GM21737 (cell line): Measurements from ENCODE around the gene SORD.
"Not testable (repeated sequence)": the region's sequence is repeated elsewhere in the genome, so short reads cannot be mapped to it uniquely, and the experiment has no call there.

Experiments used
- ATAC-seq: cut with Tn5 transposase; IDR thresholded peaks from one replicate; pipeline ENCODE4 v1.9.1; 2021; ENCODE audit warnings: mild to moderate bottlenecking, moderate library complexity; ENCODE audit not compliant: unreplicated experiment

The SORD gene

DNA sequence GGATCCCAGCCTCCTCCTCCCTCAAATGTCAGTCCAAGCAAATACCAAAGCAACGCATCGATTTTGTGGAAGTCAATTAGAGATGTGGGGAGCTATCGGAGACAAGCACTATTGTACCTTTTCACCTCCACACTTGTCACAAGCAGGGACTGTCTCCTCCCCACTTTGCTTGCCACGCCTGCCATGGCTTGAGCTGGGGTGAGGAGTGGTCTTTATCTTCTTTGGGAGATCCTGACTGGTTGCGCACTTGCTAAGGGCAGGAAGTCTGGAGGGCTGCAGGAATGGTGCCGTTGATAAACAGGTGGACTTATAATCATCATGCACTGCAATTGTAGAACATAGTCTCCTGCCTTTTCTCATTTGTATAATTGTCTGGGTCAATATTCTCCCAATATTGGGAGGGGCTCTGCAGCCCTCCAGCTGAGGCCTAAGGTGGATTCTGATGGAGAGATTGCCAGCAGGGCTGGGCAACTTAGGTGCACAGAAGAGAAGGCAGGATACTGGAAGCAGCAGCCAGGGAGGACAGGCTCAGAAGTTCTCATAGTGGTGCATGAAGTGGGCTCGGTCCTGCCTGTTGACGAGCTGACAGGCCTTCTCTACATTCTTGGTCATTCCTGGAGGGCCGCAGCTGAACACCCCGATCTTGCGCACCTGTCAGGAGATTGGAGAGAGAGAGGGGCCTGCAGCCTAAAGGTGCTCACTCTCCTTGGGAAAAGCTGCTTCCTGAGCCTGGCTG is 70.8 kb downstream of the SORD start:
- ATAC-seq, result no peak

DNA sequence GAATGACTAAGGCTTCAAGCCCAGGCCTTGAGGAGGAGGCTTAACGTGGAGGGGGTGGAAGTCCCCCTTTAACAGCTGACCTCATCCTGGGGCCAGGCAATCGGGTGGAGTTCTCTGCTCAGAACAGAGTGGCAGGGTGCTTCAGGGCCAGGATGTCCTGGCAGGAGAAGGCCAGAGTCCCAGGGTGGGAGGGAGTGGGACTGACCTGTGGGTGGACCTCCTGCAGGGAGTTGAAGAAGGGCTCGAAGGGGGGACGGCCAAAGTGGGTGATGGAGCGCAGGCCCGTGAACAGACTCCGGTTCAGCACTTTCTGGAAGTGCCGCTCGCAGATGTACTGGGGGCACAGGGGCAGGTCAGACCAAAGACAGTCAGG is 71.3 kb downstream of the SORD start:
- no peak for ATAC-seq

DNA sequence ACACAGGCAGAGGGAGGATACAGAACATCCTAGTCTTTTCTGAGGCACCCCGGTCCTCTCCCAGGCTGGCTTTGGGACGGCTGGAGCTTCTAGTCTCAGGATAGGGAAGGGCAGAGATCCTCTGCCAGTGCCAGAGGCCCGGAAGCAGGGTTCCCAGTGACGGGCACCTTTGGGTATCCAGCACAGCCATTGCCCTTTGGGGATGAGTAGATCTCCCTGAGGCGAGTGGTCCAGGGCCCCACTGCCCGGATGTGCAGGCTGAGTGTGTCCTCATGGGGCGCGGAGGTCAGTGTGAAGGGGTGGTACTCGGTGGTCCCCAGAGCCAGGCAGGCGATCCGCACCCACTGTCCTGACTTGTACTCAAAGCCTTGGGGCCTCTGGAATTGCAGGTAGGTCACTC is 72.7 kb downstream of the SORD start:
- ATAC-seq, result no peak

DNA sequence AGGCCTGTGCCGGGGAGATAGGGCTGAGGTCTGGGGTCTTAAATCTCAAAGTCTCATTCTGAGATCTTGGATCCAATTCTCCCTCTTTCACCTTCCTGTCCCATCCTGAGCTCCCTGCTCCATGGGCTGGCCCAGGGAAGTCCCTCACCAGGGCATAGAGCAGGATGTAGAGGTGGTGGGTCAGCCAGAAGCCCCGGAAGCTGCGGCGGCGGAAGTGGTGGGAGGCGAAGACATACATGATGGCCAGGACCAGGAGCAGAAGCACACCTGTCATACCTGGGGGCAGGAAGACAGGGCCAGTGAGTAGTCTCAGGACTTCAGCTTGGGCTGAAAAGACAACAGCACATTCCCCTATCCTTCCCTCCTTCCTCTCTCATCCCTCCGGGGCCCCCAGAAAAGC is 74.5 kb downstream of the SORD start:
- ATAC-seq, result no peak

DNA sequence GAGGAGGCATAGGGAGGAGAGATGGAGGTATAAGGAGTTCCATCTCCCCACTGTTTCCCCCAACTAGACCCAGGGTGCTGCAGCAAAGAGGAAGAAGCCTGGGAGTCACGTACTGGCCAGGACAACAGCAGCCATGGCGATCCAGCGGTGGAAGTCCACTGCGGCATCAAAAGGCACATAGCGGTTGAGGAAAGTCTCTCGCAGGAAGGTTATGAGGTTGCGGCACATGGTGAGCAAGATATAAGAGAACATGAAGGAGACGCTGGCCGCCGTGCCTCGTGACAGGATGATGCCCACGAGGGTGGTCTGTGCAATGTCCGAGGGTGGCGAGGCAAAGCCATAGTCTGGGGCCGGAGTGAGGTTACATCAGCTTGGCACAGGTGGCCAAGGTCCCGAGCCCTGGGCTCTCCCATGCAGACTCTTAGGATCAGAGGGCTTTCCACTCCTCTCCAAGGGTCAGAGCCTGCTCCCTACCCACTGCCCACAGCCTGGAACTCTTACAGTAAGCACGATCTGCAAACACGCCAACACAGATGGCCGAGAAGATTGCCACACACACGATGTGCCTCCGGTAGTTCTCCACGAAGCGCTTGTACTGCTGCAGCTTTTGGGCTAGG is 76.7 kb downstream of the SORD start:
- ATAC-seq, result no peak

DNA sequence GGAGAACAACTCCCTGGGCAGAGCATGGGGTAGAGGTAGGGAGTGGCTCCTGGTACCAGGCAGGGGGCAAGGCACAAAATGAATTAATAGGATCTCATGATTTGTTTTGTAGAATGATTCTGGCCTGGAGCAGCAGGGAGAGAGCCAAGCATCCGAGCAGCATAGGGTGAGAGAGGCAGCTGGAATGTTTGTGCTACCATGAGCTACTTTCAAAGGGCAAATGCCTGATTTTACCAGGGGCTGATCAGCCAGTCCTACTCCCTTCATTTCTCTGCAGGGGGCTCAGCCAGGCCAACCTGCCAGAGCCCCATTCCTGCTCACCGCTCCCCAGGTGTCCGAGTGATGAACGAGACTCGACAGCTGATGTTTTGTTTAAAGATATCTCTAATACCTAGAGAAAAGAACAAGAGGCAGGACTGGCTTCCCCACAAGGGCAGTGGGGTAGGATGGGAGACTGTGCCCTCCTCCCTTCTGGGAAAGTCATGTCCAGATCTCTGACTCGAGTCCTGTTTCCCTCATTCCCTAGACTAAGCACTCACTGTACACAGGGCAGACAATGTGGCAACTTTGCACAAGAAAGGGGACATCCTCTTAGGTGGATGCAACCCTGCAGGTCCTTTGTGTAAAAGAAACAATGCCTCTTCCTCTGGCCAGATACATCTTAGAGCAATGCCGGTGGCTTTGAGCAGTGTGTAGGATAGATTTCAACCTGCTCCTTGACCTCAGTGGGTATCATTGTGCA is 78.1 kb downstream of the SORD start:
- ATAC-seq, result no peak

DNA sequence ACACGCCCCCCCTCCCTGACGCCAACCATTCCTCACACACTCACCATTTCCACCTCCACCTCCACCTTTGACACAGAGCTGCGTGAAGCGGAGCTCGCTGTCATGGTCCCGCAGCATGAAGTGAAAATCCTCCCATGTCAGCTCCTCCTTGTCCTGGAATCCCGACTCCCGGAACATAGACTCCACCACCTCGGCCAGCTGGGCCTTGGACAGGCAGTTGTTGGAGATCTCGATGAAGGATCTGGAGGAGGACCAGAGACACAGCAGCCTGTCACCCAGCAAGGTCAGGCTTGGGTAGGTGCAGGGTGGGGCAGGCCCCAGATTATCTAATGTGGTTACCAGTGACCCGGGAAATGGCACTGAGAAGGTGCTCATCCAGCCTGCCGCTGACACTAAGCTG is 78.8 kb downstream of the SORD start:
- ATAC-seq, result no peak

DNA sequence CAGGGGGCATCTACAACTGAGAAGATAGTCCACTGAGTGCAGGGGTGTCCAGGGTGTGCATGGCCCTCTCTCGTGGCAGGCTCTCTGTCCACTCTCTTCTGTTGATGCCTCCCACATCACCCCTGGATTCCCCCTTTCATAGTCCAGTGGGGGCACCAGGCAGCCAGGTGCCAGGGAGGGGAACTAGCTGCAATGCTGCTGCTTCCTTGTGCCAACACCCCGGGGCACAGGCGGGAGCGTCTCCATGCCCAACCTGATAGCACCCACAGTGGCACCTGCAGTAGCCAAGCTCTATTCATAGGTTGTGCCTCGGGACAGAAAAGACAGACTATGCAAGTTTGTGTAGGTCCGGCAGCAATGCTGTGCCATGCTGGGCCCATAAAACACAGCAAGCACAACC is 79.2 kb downstream of the SORD start:
- ATAC-seq, result no peak

DNA sequence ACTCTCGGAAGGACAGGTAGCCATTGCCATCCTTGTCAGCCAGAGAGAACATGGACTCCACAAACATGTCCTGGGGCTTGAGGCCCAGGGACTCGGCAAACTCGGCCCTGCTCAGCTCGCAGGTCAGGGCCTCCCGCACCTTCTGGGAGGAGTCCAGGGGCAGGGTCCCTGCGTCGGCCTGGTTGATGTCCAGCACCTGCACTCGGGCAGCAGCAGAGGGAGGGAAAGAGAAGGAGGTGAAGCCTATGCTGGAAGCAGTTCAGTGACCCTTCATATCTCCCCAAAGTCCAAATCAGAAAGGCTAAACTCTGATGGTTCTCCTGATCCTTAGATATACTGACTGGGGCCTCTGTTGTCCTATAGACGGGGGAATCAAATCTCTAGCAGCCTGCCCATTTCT is 81.2 kb downstream of the SORD start:
- not testable (repeated sequence) for ATAC-seq

DNA sequence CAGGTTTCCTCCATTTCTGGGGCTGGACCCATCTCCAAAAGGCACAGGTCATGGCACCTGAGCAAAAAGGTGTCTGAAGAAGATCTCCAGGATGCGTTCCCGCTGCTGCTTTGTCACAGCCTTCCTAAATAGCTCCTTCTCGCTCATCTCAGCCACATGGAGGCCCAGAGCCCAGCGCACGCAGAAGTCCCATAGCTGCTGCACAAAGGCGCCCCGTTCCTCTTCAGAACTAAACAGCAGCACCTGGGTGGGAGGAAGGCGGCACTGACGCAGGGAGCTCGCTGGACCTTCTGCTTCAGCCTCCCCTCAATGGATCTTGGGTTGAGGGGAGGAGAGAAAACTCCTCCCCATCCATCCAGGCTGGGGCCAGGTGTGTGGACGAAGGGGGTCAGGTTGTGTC is 82.6 kb downstream of the SORD start:
- no peak for ATAC-seq

DNA sequence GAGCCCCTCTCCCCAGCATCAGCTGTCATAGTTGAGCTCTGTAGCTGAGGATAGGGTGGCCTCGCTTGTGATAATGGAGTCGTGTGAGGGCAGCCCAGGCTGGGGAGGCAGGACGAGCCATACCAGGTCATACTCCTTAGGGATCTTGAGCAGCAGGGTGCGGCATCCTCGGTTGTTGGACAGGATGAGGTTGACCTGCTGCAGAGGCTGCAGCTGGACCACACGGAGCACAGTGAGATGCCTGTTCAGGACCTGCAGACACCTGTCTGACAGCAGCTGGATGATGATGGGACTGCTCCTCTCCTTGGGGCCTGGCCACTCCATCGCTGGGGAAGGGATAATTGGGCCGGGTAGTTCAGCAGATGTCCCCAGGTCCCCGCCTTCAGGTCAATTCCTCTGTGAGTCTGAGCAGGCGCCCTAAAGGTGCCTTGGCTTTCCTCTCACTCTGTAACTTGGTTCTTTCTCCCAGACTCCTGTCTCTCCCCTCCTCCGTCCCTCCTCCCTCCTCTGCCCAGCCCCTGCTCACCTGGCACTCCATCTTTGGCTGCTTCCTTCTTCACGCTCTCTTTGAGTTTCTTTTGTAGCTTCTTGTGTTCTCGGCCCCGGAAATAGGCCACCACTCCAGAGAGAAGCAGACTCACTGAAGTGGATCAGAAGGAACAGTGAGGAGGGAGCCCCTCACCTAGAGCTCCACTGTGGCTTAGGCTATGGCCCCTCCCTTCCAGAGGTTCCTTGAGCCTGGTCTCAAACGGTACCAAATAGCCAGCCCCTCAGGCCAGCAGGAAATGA is 83.2 kb downstream of the SORD start:
- no peak for ATAC-seq

DNA sequence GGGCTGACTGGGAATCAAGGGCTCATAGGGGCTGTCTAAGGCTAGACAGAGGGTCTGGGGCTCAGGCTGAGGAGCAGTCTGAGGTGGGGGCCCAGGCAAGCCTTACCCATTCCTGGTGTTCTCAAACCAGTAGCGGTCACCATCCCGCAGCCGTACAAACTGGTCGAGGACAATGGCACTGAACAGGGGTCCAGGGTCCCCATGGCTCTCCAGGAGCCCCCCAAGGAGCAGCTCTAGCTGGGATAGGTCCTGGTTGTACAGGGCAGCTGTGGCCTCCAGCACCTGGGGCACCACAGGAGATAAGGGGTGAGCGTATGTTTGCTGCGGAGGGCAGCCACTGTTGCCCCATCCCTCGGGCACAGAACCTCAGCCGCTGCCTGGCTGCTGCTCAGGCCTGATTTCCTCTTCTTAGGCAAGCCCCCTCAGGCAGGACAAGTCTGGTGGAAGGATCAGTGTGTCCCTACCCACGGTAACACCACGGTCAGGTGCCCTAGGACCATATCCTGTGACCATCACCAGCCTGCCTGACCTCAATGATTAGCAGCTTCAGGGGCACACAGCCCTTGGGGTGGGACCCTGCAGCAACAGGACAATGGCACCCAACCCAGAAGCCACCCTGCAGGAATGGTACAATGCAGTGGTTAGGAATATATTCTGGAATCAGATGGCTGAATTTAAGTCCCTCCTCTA is 85.1 kb downstream of the SORD start:
- ATAC-seq, result no peak

DNA sequence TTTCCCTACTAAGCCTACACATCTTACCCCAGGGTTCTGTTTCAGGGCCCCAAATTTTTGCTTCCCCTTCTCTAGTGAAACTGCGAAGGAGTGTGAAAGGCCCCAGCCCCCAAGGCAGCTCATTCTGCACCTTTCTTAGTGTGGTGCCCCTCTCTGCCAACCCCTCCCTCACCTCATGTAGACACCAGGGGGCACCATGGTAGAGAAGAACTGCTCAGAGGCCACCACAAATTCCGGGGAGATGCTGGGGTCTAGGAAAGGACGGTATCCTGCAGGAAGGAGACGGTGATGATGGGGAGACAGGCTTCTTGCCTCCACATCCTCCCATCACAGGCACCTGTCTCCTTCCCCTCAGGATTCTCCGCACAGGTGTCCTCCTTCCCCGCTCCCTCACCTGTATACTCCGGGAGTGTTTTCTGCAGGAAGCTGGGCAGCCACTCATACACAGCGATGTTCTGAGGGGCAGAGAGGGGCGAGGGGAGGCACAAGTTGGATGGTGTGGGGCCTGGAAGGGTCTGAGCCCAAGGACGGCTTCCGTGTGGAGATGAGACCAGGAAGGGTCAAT is 87.3 kb downstream of the SORD start:
- no peak for ATAC-seq

DNA sequence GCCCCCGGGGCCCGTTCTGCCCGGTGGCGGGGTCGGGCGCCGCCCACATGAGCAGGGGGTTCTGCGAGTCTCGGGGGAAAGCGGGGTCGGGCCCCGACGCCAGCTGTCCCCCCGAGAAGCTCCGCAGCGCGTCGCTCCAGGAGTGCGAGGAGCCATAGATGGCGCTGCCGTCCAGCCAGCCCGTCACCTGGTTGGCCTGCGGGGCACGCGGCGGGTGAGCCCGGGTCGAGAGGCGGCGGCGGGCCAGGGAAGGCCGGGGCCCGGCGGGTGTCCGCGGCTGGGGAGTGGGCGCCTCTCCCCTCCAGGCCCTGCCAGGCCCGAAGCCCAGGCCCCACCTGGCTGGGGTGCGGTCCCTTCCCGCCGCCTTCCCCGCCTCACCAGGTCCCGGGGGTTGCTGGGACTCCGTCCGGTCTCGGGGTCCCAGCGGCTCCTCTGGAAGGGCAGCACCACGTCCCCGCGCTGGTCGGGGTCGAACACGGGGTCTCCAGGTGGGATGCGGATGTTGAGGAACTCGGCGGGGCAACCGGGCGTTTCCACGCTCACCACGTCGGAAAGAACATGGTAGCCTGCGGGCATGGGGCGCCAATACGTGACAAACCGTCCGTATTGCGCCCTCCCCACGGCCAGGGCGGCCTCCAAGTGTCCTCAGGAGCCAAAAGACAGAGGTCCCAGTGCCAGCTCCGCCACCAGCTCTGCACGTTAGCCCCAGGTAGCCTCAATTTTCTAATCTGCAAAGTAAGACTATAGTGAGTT is 88.6 kb downstream of the SORD start:
- ATAC-seq, result no peak

DNA sequence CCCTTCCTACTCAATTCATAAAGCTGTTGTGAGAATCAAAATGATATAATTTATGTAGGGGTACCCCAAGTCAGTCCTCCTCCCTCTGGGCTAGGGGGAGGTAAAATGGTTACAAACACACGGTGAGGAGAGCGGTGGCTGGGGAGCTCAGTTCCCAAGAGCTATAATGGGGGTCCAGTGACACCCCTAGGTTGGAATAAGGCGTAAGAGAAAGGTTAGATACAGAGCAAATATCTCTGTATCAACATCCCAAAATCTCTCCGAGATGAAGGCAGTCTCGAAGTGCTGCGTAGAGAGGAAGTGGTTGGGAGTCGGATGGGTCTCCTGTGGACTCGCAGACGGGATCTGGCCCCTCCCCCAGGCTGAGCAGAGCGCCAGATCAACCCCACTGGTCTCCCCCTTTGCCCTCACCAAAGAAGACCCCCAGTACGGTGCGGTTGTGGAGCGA is 89.2 kb downstream of the SORD start:
- ATAC-seq, result no peak

DNA sequence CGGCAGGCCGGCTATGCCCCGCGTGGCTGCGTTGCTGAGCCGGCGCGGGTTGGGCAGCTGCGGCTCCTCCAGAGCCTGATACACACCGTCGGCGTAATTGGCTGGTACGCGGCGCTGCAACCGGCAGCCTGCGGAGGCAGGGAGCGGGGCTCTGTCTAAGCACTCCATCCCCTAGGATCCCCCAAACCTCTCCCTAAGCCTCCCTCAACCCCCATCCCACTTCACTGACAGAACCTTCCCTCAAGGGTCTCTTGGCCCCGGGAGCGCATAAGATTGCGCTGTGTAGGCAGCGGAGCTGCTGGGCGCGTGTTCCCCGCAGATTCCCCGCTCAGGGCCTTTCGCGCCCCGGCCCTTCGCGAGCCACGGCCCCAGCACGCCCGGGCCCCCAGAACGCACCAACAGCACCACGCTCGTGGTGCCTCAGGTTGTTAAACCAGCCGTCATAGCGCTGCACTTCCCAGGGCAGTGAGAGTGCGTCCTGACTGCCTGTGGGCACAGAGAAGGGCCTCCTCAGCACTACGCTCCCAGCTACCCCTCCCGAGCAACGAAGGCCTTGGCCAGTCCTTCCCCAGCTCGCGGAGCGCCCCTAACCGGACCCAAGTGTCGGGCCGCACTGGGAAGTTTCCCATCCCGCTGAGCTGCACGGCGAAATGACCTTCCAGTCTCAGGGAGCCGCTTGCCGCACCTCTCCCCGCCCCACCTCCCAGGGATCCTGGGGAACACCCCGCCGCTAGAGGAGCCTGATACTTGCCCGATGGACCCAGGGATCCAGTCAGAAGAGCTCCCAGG is 89.8 kb downstream of the SORD start:
- no peak for ATAC-seq

DNA sequence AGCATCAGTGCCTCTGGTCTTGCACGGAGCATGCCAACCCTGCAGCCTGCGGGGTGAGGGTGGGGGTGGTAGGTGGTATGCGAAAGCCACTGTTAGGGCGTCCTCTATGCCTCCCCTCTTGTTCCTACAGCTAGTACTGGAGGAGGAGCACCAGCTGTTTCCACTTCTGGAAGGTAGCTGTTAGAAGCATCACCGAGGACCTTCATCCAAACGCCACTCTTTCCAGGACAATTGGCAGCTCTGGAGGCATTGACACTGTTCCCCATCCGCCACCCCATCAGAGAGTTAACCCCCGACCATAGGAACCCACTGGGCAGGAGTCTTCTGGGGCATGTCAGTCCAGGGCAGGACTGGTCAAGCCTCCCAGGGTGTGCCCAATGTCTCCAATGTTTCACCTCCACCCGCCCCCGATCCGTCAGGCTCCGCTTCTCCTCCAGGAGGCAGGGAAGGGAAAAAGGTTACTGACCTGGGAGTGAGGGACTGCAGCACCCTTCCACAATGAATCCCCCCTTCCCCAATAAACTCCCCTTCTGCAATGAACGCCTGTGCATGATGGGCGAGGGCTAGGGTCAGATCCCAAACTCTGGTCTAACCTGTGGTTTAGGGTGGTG is 90.5 kb downstream of the SORD start:
- no peak for ATAC-seq

DNA sequence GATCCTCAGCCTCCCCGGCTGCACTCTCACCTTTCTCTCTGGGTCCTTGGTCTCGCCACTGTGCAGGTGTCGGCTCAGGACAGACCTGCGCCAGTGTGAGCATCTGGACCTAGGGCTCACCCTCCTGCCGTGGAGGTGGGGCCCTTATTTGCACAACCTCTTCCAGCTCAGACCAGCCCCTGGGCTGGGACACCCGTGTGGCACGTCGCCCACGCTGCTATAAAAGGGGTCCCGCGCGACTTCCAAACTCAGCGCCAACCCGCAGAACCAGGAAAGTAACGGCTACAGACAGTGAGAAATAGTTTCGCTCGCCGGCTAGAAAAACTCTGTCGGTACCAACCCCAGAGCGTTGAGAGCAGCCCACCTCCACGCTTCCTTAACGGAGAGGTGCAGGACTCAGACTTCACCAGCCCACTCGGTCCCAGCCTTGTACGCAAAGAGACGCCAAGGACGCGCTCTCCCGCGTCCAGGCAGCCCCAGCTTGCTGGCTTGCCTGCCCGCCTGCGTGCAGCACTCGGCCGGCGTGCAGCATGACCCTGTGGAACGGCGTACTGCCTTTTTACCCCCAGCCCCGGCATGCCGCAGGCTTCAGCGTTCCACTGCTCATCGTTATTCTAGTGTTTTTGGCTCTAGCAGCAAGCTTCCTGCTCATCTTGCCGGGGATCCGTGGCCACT is 91.2 kb downstream of the SORD start, which contains the start of the genes DUOX2 and DUOXA2:
DUOX2 (minus strand) TSS at position 97 of the 675 bp plus-strand sequence. CDS start 761 bp downstream, outside the sequence.
DUOXA2 (plus strand) TSS at position 251 of the 675 bp plus-strand sequence; CDS start at position 531, 280 bp downstream.
- no peak for ATAC-seq
